OCI-LY1 (cell line): ENCODE data around the gene NUP98.

Experiments used
- CTCF ChIP-seq: fragments of 200-600 bp; sonication (generic), shearing (Covaris generic); IDR thresholded peaks from 2 replicates; pipeline ENCODE4 v1.5.1; 2017; ENCODE audit warnings: mild to moderate bottlenecking, antibody characterized with exemption, low read length, moderate library complexity, mixed read lengths
- EZH2 ChIP-seq: fragments of 200-600 bp; sonication (generic), shearing (Covaris generic); IDR thresholded peaks from 2 replicates; pipeline ENCODE4 v1.8.0; 2017; ENCODE audit warnings: borderline replicate concordance, mixed run types, mild to moderate bottlenecking, antibody characterized with exemption, low read length, moderate library complexity, mixed read lengths

GRCh38 chr11:3737386-3737933 lies 59.9 kb downstream of the NUP98 start:
- no peak for TF ChIP-seq CTCF
- no peak for TF ChIP-seq EZH2
